Activated gamma-delta T cell treated with Interleukin-2 at 50 U/mL for 16 hours (primary cell): ENCODE measurements around the gene MOV10L1.
"Not testable (repeated sequence)": the region's sequence is repeated elsewhere in the genome, so short reads cannot be mapped to it uniquely, and the experiment has no call there.

Experiments used
- DNase-seq: peaks from one replicate; pipeline ENCODE4 v3.0.0-alpha.2; 2020

Gene MOV10L1

GRCh38 chr22:50165436-50166123 lies 75.8 kb downstream of the MOV10L1 start:
- DNase-seq = no peak

GRCh38 chr22:50167689-50168489 lies 78.1 kb downstream of the MOV10L1 start:
- DNase-seq = no peak

GRCh38 chr22:50168490-50169180 lies 78.8 kb downstream of the MOV10L1 start:
- not testable (repeated sequence) for DNase-seq

GRCh38 chr22:50169181-50169759 lies 79.5 kb downstream of the MOV10L1 start:
- DNase-seq = no peak

- DNase-seq = no peak
Observed at GRCh38 chr22:50169774-50170341, 80.1 kb downstream of the MOV10L1 start.

GRCh38 chr22:50170453-50171318 lies 80.9 kb downstream of the MOV10L1 start, which contains the start of gene PANX2:
Gene PANX2, plus strand, starts transcription at chr22:50170731. Its CDS starts 0 bp downstream, at chr22:50170731.
- DNase-seq = no peak

DNA sequence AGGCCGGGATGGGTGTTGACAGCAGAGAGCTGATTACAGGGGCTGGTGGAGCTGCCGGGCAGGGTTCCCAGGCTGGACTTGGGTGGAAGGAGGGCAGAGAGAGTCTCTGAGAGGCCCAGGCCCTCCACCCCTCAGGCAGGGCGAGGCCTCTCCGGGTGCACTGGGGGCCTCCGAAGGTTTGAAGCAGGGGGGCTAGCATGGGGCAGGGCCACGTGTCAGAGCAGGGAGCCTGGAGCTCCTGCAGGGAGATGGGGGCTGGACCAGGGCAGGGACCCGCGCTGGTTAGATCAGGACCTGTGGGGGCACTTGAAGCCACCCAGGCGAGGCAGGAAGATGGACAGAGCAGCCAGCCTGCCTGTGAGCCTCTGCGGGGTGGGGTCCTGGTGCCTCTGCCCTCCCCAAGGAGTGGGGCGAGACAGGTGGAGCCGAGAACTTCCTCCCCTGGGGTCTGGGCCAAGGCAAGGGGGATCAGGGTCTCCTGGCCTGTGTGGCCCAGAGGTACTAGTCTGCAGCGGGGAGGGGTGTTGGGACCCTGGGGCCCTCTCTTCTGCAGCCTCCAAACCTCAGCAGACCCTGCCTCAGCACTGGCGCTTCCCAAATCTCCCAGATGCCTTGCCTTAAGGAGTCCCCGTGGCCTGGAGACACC lies 81.6 kb downstream of the MOV10L1 start:
- no peak for DNase-seq

DNA sequence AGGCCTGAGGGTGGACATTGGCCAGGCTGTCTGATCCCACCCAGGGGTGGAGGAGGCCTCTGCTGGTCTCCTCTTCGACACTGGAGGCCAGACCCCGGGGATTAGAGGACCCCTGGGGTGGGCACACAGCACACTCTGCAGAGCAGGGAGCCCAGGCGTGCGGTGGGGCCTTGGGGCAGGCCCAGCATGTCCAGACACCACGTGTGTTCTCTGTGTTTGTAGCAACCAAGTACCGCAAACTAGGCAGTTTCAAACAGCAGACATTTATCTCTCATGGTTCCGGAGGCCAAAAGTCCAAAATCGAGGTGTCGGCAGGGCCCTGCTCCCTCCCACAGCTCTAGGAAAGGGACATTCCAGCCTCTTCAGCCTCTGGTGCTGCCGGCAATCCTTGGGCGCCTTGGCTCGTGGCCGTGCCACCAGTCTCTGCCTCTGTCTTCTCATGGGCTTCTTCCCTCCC lies 82.2 kb downstream of the MOV10L1 start:
- no peak for DNase-seq

- DNase-seq = no peak
Observed at GRCh38 chr22:50173311-50173982, 83.6 kb downstream of the MOV10L1 start.

- DNase-seq = no peak
Observed at GRCh38 chr22:50173983-50174355, 84.2 kb downstream of the MOV10L1 start.

- DNase-seq = no peak
Observed at GRCh38 chr22:50174382-50175190, 84.8 kb downstream of the MOV10L1 start.

DNA sequence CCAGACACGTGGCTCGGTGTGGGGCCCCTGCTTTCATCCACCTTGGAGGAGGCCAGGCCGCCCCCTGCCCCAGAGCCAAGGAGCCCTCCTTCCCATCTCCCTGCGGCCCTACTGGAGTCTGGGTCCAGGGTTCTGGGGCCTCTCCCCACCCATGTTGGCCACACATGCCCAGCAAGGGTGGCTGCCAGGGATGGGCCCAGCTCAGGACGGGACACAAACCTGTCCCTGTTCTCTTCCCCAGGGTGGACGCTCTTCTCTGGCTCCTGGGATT lies 85.3 kb downstream of the MOV10L1 start:
- no peak for DNase-seq

DNA sequence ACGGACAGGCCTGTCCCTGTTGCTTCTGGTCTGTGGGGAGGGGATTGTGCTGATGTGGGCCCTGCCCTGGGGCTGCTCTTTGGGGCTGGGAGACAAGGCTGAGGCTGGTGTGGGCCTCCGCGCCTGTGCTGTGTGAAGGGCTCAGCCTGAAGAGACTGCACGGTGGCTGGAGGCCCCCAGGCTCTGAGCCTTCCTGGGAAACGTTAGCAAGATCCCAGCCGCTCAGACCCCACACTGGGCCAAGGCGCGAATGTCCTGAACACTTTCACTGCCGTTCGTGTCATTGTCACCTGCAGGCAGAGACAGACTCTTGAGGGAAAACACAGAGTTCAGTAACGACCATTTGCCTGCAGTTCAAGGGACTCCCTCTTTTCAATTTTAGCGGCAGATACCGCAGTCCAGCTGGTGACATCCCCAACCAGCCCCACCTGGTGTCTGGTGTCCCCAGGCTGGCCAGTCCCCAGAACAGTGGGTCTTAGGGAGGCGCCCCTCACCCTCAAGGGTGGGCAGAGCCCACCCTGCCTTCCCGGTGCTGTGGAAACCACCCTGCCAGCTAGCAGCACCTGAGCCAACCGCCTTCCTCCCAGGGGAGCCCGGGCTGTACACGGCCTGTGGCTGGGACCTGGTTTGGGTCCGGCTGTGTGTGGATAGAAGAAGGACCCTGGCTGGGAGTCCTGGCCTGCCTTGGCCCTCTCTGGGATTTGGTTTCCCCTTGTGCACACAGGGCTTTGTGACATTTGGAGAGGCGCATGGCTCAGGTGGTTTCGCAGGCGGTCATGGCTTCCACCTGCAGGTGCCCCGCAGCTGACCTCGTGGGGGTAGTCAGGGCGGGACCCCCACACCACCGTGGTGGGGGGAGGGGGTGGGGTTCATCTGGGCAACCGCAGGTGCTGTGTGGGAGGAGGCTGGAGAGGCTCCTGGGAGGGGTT lies 86.4 kb downstream of the MOV10L1 start:
- DNase-seq = no peak

GRCh38 chr22:50176850-50177536 lies 87.2 kb downstream of the MOV10L1 start:
- no peak for DNase-seq

- no peak for DNase-seq
Observed at GRCh38 chr22:50177537-50178470, 88.0 kb downstream of the MOV10L1 start.

GRCh38 chr22:50178471-50178864 lies 88.7 kb downstream of the MOV10L1 start:
- DNase-seq = no peak
